ENCODE data around the gene LRRC7.

DNA sequence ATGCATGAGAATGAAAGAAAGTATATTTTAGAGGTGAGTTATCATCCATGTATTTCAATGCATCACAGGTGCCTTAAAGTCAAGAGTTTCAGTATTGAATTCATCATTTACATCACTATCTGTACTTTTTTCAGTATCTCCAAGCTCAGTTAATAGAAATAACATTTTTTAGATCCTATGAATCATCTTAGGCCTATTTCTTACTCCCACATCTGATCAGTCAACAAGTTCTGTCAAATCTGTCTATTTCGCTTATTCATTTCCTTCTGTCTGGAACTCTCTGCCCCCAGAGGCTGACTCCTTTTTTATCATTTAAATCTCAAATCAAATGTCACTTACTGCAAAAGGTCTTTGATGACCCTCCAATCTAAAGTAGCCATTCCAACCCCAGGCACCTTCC lies 295.2 kb downstream of the LRRC7 start:
- no peak for TF ChIP-seq CTCF (IDR thresholded peaks at IDR 0.05; ENCODE audit: low read length)
- no peak for TF ChIP-seq EZH2 (IDR thresholded peaks at IDR 0.05; ENCODE audit: borderline replicate concordance, low read length)
